Gastroesophageal sphincter (tissue), 3 donors: ENCODE results near the gene TGFA.

ENCODE experiments used
- EP300 ChIP-seq: sonication (generic); formaldehyde crosslinking; IDR thresholded peaks from one replicate; pipeline ENCODE4 v1.6.1; 2017; ENCODE audit warnings: antibody characterized with exemption, mild to moderate bottlenecking
- POLR2AphosphoS5 ChIP-seq: sonication (generic); formaldehyde crosslinking; IDR thresholded peaks from one replicate; pipeline ENCODE4 v1.6.1; 2017; ENCODE audit warnings: antibody characterized with exemption
- TF ChIP-seq, protein P1 (sequence below), 4 experiments: fragments of 200-600 bp in 2 of 4; fragments of 450-650 bp in 2 of 4; sonication (generic) in 1 of 4; IDR thresholded peaks; one replicate each; pipeline ENCODE4 v1.5.1; 2017 to 2019; ENCODE audit warnings: antibody characterized with exemption in 4 of 4, mild to moderate bottlenecking in 2 of 4, moderate library complexity in 2 of 4

DNA sequence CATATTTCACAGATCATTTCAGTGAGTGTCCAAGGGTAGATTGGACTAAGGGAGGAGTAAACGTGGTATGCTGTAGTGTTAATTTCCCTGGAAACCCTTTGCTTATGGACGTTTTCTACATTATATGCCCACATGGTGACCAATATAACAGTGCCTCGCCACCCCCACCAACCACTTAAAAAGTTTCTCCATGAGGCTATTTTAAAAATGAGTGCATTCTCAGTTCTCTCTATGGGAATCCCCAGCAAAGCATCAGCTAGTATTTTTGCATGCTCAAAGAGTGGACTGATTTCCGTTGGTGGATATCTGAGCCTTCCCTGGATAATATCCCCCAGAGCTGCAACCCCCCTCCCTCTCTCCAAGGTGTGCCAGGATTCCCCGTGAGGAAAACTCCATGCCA lies 73.2 kb downstream of the TGFA start:
- TF ChIP-seq, protein P1, sequence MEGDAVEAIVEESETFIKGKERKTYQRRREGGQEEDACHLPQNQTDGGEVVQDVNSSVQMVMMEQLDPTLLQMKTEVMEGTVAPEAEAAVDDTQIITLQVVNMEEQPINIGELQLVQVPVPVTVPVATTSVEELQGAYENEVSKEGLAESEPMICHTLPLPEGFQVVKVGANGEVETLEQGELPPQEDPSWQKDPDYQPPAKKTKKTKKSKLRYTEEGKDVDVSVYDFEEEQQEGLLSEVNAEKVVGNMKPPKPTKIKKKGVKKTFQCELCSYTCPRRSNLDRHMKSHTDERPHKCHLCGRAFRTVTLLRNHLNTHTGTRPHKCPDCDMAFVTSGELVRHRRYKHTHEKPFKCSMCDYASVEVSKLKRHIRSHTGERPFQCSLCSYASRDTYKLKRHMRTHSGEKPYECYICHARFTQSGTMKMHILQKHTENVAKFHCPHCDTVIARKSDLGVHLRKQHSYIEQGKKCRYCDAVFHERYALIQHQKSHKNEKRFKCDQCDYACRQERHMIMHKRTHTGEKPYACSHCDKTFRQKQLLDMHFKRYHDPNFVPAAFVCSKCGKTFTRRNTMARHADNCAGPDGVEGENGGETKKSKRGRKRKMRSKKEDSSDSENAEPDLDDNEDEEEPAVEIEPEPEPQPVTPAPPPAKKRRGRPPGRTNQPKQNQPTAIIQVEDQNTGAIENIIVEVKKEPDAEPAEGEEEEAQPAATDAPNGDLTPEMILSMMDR (IDR thresholded peaks at IDR 0.05): no peak
- TF ChIP-seq EP300: no peak
- TF ChIP-seq POLR2AphosphoS5: no peak
